Measurements from ENCODE around the gene MAP6.

- TF ChIP-seq, protein P1, sequence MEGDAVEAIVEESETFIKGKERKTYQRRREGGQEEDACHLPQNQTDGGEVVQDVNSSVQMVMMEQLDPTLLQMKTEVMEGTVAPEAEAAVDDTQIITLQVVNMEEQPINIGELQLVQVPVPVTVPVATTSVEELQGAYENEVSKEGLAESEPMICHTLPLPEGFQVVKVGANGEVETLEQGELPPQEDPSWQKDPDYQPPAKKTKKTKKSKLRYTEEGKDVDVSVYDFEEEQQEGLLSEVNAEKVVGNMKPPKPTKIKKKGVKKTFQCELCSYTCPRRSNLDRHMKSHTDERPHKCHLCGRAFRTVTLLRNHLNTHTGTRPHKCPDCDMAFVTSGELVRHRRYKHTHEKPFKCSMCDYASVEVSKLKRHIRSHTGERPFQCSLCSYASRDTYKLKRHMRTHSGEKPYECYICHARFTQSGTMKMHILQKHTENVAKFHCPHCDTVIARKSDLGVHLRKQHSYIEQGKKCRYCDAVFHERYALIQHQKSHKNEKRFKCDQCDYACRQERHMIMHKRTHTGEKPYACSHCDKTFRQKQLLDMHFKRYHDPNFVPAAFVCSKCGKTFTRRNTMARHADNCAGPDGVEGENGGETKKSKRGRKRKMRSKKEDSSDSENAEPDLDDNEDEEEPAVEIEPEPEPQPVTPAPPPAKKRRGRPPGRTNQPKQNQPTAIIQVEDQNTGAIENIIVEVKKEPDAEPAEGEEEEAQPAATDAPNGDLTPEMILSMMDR (IDR thresholded peaks at IDR 0.05) = no peak
- TF ChIP-seq POLR2A (IDR thresholded peaks at IDR 0.05) = no peak
Observed at GRCh38 chr11:75594211-75594610, 74.6 kb downstream of the MAP6 start.
